Measurements from ENCODE around the gene ZFR.

DNA sequence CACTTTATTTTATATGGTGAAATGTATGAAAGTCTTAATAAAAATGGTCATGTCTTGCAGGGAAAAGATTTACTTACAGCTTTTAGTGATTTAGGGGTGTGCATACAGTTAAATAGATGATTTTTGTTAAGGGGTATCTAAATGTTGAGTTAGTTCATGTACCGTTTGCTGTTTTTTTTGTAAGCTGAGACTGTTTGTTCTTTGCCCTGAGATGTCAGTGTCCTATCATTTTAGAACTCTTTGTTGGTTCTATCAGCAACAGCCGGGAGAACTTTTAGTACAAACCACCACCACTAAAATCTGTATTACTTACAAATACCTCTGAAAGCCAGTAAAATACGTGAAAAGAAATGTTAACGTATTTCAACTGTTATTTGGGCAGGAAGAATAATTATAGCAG, 75.5 kb downstream of the ZFR start:
- TF ChIP-seq, protein P1, sequence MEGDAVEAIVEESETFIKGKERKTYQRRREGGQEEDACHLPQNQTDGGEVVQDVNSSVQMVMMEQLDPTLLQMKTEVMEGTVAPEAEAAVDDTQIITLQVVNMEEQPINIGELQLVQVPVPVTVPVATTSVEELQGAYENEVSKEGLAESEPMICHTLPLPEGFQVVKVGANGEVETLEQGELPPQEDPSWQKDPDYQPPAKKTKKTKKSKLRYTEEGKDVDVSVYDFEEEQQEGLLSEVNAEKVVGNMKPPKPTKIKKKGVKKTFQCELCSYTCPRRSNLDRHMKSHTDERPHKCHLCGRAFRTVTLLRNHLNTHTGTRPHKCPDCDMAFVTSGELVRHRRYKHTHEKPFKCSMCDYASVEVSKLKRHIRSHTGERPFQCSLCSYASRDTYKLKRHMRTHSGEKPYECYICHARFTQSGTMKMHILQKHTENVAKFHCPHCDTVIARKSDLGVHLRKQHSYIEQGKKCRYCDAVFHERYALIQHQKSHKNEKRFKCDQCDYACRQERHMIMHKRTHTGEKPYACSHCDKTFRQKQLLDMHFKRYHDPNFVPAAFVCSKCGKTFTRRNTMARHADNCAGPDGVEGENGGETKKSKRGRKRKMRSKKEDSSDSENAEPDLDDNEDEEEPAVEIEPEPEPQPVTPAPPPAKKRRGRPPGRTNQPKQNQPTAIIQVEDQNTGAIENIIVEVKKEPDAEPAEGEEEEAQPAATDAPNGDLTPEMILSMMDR (IDR thresholded peaks at IDR 0.05; ENCODE audit: low read depth, low read length, missing input control): no peak
- TF ChIP-seq TAF1 (conservative IDR thresholded peaks at IDR 0.05): no peak
- no peak for TF ChIP-seq YY1 (IDR thresholded peaks at IDR 0.05)
- no peak for TF ChIP-seq JUND (IDR thresholded peaks at IDR 0.05)
- TF ChIP-seq, protein P2, sequence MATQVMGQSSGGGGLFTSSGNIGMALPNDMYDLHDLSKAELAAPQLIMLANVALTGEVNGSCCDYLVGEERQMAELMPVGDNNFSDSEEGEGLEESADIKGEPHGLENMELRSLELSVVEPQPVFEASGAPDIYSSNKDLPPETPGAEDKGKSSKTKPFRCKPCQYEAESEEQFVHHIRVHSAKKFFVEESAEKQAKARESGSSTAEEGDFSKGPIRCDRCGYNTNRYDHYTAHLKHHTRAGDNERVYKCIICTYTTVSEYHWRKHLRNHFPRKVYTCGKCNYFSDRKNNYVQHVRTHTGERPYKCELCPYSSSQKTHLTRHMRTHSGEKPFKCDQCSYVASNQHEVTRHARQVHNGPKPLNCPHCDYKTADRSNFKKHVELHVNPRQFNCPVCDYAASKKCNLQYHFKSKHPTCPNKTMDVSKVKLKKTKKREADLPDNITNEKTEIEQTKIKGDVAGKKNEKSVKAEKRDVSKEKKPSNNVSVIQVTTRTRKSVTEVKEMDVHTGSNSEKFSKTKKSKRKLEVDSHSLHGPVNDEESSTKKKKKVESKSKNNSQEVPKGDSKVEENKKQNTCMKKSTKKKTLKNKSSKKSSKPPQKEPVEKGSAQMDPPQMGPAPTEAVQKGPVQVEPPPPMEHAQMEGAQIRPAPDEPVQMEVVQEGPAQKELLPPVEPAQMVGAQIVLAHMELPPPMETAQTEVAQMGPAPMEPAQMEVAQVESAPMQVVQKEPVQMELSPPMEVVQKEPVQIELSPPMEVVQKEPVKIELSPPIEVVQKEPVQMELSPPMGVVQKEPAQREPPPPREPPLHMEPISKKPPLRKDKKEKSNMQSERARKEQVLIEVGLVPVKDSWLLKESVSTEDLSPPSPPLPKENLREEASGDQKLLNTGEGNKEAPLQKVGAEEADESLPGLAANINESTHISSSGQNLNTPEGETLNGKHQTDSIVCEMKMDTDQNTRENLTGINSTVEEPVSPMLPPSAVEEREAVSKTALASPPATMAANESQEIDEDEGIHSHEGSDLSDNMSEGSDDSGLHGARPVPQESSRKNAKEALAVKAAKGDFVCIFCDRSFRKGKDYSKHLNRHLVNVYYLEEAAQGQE (IDR thresholded peaks at IDR 0.05): no peak
- TF ChIP-seq, protein P3, sequence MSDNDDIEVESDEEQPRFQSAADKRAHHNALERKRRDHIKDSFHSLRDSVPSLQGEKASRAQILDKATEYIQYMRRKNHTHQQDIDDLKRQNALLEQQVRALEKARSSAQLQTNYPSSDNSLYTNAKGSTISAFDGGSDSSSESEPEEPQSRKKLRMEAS (IDR thresholded peaks at IDR 0.05): no peak
- TF ChIP-seq HNF4A (conservative IDR thresholded peaks at IDR 0.05): peak in 1 of 2 donors; percentile 51
- no peak for TF ChIP-seq GABPA (IDR thresholded peaks at IDR 0.05 in 1 of 2, conservative IDR thresholded peaks at IDR 0.05 in 1 of 2)
- no peak for TF ChIP-seq FOXA1 (IDR thresholded peaks at IDR 0.05)
- TF ChIP-seq, protein P4, sequence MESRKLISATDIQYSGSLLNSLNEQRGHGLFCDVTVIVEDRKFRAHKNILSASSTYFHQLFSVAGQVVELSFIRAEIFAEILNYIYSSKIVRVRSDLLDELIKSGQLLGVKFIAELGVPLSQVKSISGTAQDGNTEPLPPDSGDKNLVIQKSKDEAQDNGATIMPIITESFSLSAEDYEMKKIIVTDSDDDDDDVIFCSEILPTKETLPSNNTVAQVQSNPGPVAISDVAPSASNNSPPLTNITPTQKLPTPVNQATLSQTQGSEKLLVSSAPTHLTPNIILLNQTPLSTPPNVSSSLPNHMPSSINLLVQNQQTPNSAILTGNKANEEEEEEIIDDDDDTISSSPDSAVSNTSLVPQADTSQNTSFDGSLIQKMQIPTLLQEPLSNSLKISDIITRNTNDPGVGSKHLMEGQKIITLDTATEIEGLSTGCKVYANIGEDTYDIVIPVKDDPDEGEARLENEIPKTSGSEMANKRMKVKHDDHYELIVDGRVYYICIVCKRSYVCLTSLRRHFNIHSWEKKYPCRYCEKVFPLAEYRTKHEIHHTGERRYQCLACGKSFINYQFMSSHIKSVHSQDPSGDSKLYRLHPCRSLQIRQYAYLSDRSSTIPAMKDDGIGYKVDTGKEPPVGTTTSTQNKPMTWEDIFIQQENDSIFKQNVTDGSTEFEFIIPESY (IDR thresholded peaks at IDR 0.05): no peak
- no peak for TF ChIP-seq SP1 (IDR thresholded peaks at IDR 0.05)
